ENCODE results near the gene SPON1. TPM values are rescaled to one million over a fixed set of nuclear protein-coding genes. Genes with fewer than 3 reads are reported as not detected.

Gene SPON1
- total RNA-seq, 6 experiments from 2014 or later, result not detected

GRCh38 chr11:13963949-13964770 lies 1.6 kb downstream of the SPON1 start:
- Mint-ChIP-seq H3K4me3 (no peak overlapping the region), H3K27ac (no peak overlapping the region), H3K4me1 (ENCODE audit: low read depth) (no peaks in the 10 kb centered on the region), H3K36me3 (ENCODE audit: low read depth) (no peaks in the 10 kb centered on the region), H3K27me3 (ENCODE audit: insufficient read depth) (peaks cover 35% of the 10 kb centered on the region), H3K9me3 (no peaks in the 10 kb centered on the region)
- DNase-seq, result no peak
- TF ChIP-seq CTCF (IDR thresholded peaks at IDR 0.05), result no peak

GRCh38 chr11:13964771-13965074 lies 2.2 kb downstream of the SPON1 start:
- DNase-seq, result no peak
- H3K9me3 Mint-ChIP-seq, result no peaks in the 10 kb centered on the region
- peaks cover 34% of the 10 kb centered on the region for H3K27me3 Mint-ChIP-seq (ENCODE audit: insufficient read depth)
- no peaks in the 10 kb centered on the region for H3K36me3 Mint-ChIP-seq (ENCODE audit: low read depth)
- no peak overlapping the region for H3K27ac Mint-ChIP-seq
- TF ChIP-seq CTCF (IDR thresholded peaks at IDR 0.05), result no peak
- H3K4me3 Mint-ChIP-seq, result no peak overlapping the region
- no peaks in the 10 kb centered on the region for H3K4me1 Mint-ChIP-seq (ENCODE audit: low read depth)

GRCh38 chr11:13965337-13965736 lies 2.8 kb downstream of the SPON1 start:
- no peak for DNase-seq
- no peaks in the 10 kb centered on the region for H3K9me3 Mint-ChIP-seq
- H3K27me3 Mint-ChIP-seq (ENCODE audit: insufficient read depth), result peaks cover 30% of the 10 kb centered on the region
- H3K4me1 Mint-ChIP-seq (ENCODE audit: low read depth), result no peaks in the 10 kb centered on the region
- no peak for TF ChIP-seq CTCF (IDR thresholded peaks at IDR 0.05)
- no peak overlapping the region for H3K4me3 Mint-ChIP-seq
- H3K27ac Mint-ChIP-seq, result no peak overlapping the region
- no peaks in the 10 kb centered on the region for H3K36me3 Mint-ChIP-seq (ENCODE audit: low read depth)

- no peak overlapping the region for H3K27ac Mint-ChIP-seq
- no peaks in the 10 kb centered on the region for H3K4me1 Mint-ChIP-seq (ENCODE audit: low read depth)
- no peaks in the 10 kb centered on the region for H3K9me3 Mint-ChIP-seq
- H3K4me3 Mint-ChIP-seq, result no peak overlapping the region
- peaks cover 30% of the 10 kb centered on the region for H3K27me3 Mint-ChIP-seq (ENCODE audit: insufficient read depth)
- TF ChIP-seq CTCF (IDR thresholded peaks at IDR 0.05), result no peak
- DNase-seq, result no peak
- H3K36me3 Mint-ChIP-seq (ENCODE audit: low read depth), result no peaks in the 10 kb centered on the region
Measured at GRCh38 chr11:13966013-13966412, 3.5 kb downstream of the SPON1 start.

- Mint-ChIP-seq H3K9me3 (no peaks in the 10 kb centered on the region), H3K27me3 (ENCODE audit: insufficient read depth) (peaks cover 29% of the 10 kb centered on the region), H3K4me3 (no peak overlapping the region), H3K27ac (no peak overlapping the region), H3K4me1 (ENCODE audit: low read depth) (no peaks in the 10 kb centered on the region), H3K36me3 (ENCODE audit: low read depth) (no peaks in the 10 kb centered on the region)
- DNase-seq, result no peak
- no peak for TF ChIP-seq CTCF (IDR thresholded peaks at IDR 0.05)
Measured at GRCh38 chr11:13966486-13966885, 4.0 kb downstream of the SPON1 start.
